Astrocyte of the spinal cord (primary cell): ENCODE results near the gene MPIG6B.

Experiments
- DNase-seq: peaks from one replicate; pipeline ENCODE4 v3.0.0; 2011; ENCODE audit warnings: low read depth, low spot score
- H3K4me3 ChIP-seq: 2 replicates; pipeline ENCODE4 v1.5.1; 2011; ENCODE audit warnings: low read depth, mild to moderate bottlenecking, low read length, moderate library complexity
- CTCF ChIP-seq: IDR thresholded peaks from 2 replicates; pipeline ENCODE4 v1.5.1; 2012; ENCODE audit warnings: low read depth, mild to moderate bottlenecking, low read length, inconsistent platforms
- in situ Hi-C: cut with HindIII; loops from 2 replicates; pipeline ENCODE4 v1.10.0; 2017; ENCODE audit warnings: low sequenced_read_pairs

Gene MPIG6B

GRCh38 chr6:31737991-31738979, 15.1 kb downstream of the MPIG6B start:
- DNase-seq = peak; percentile 91
- in situ Hi-C loops = no loop called here
- peak; percentile 33 for TF ChIP-seq CTCF
- H3K4me3 ChIP-seq = peak overlapping the region; percentile 12

GRCh38 chr6:31739639-31740396, 16.6 kb downstream of the MPIG6B start, which contains the start of gene MSH5:
Gene MSH5 (plus strand): TSS chr6:31740005. CDS start chr6:31740467, 462 bp downstream.
- DNase-seq = peak; percentile 99
- peak within 1 kb of the TSS; percentile 82 for H3K4me3 ChIP-seq
- TF ChIP-seq CTCF = no peak
- in situ Hi-C loops = no loop called here

- no peak for TF ChIP-seq CTCF
- DNase-seq = no peak
- in situ Hi-C loops = no loop called here
- peak overlapping the region; percentile 82 for H3K4me3 ChIP-seq
Observed at GRCh38 chr6:31740397-31741223, 17.4 kb downstream of the MPIG6B start.

- H3K4me3 ChIP-seq = no peak overlapping the region
- no peak for TF ChIP-seq CTCF
- no peak for DNase-seq
- in situ Hi-C loops = no loop called here
Observed at GRCh38 chr6:31741815-31742214, 18.6 kb downstream of the MPIG6B start.

GRCh38 chr6:31742894-31743293, 19.7 kb downstream of the MPIG6B start:
- H3K4me3 ChIP-seq = no peak overlapping the region
- DNase-seq = no peak
- in situ Hi-C loops = no loop called here
- TF ChIP-seq CTCF = no peak

- no peak overlapping the region for H3K4me3 ChIP-seq
- TF ChIP-seq CTCF = no peak
- DNase-seq = no peak
- in situ Hi-C loops = no loop called here
Observed at GRCh38 chr6:31744422-31744821, 21.2 kb downstream of the MPIG6B start.
